Body of pancreas (tissue), 4 donors: ENCODE results near the gene VAMP2. TPM values are rescaled to one million over a fixed set of nuclear protein-coding genes. Genes with fewer than 3 reads are reported as not detected.

Experiments used
- ATAC-seq: fragments of 150-250 bp; one replicate; pipeline ENCODE4 v1.9.1; 2016
- DNase-seq, 4 donors: peaks; one replicate each; pipeline ENCODE4 v3.0.0-alpha.2; 2019
- H3K27ac ChIP-seq, 4 donors: fragments of 200-600 bp; sonication (generic); 1 replicate in 3 of 4; 2 replicates in 1 of 4; pipeline versions ENCODE4 v1.5.1 to v1.6.1; 2016 to 2019; ENCODE audit warnings: mild to moderate bottlenecking in 1 of 4, mixed read lengths in 1 of 4, moderate library complexity in 1 of 4
- H3K27me3 ChIP-seq, 2 donors: fragments of 200-600 bp; sonication (generic); one replicate each; pipeline ENCODE4 v1.6.0; 2016; ENCODE audit warnings: mild to moderate bottlenecking in 1 of 2
- H3K36me3 ChIP-seq, 2 donors: fragments of 200-600 bp; sonication (generic); replicated peaks in 1 of 2; 2 replicates each; pipeline ENCODE4 v1.5.1; 2016; ENCODE audit warnings: low read depth in 2 of 2; ENCODE audit not compliant: insufficient read depth in 1 of 2
- H3K4me1 ChIP-seq: fragments of 200-600 bp; sonication (generic); one replicate; pipeline ENCODE4 v1.6.0; 2016
- H3K4me3 ChIP-seq, 2 donors: fragments of 200-600 bp; sonication (generic); 1 replicate in 1 of 2; 2 replicates in 1 of 2; pipeline ENCODE4 v1.5.1; 2016 to 2019
- H3K9me3 ChIP-seq, 3 donors: fragments of 200-600 bp; sonication (generic); 1 replicate in 2 of 3; 2 replicates in 1 of 3; pipeline ENCODE4 v1.5.1; 2016
- POLR2A ChIP-seq, 3 donors: fragments of 450-650 bp; IDR thresholded peaks; one replicate each; pipeline ENCODE4 v1.6.1; 2016; ENCODE audit warnings: antibody characterized with exemption in 3 of 3, mild to moderate bottlenecking in 2 of 3
- WGBS, 2 donors: methylation state at CpG; one replicate each; pipeline ENCODE4 v1.1.5; 2017; 5-methylcytosine and 5-hydroxymethylcytosine counted together
- intact Hi-C: fragments of 100-400 bp; cut with DNase I; formaldehyde crosslinking; loops from one replicate; pipeline ENCODE4 v1.15.1; 2023
- total RNA-seq, 2 donors: library from RNA; depleted of rRNA; stranded (reverse); fragments of >200 nt; gene quantifications; one replicate each; pipeline ENCODE4 v1.1.0, GENCODE V29; 2016
- TF ChIP-seq, protein P1 (sequence below), 7 experiments: fragments of 450-650 bp in 4 of 7; fragments of 200-600 bp in 3 of 7; sonication (generic) in 3 of 7; IDR thresholded peaks; one replicate each; pipeline ENCODE4 v1.5.1; 2016 to 2019; ENCODE audit warnings: antibody characterized with exemption in 7 of 7

Gene VAMP2
- total RNA-seq, 2 donors from 2014 or later: 16.3 to 26.4 TPM

DNA sequence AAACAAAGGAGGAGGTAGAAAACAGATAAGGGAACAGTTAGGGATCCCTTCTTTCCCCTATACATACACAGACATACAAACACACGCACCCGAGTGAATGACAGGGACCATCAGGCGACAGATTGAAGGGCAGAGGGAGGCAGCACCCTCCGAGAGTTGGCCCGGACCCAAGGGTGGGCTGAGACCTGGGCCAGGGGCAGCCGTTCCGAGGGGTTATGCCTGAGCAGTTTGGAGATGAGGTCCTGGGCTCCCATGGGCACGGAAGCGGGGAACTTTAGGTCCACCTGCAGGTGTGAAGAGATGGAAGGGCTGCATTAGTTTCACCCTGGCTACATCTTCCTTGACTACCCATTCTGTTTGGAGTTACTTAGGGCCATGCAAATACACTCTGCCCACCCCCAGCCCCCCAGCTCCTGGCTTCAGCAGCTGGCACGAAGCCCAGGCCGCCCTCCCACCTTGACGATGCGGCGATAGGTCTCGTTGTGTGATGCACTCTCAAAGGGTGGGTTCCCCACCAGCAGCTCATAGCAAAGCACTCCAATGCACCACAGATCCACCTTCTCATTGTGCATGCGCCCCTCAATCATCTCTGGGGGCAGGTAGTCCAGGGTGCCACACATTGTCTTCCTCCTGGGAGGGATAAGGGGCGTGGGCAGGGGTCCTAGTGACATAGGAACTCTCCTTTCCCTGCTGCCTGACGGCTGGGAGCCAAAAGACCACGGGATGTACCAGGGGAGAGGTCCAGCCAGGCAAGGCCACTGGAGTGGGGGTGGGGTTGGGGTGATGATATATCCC lies 42.2 kb upstream of the VAMP2 start:
- TF ChIP-seq, protein P1, sequence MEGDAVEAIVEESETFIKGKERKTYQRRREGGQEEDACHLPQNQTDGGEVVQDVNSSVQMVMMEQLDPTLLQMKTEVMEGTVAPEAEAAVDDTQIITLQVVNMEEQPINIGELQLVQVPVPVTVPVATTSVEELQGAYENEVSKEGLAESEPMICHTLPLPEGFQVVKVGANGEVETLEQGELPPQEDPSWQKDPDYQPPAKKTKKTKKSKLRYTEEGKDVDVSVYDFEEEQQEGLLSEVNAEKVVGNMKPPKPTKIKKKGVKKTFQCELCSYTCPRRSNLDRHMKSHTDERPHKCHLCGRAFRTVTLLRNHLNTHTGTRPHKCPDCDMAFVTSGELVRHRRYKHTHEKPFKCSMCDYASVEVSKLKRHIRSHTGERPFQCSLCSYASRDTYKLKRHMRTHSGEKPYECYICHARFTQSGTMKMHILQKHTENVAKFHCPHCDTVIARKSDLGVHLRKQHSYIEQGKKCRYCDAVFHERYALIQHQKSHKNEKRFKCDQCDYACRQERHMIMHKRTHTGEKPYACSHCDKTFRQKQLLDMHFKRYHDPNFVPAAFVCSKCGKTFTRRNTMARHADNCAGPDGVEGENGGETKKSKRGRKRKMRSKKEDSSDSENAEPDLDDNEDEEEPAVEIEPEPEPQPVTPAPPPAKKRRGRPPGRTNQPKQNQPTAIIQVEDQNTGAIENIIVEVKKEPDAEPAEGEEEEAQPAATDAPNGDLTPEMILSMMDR (IDR thresholded peaks at IDR 0.05): no peak
- no peak for TF ChIP-seq POLR2A (IDR thresholded peaks at IDR 0.05)
- intact Hi-C loops: no loop called here
- DNase-seq (no peak), ATAC-seq (no peak)
- Histone ChIP-seq H3K4me3 (no peak overlapping the region), H3K36me3 (no peaks in the 10 kb centered on the region), H3K27ac (no peak overlapping the region), H3K27me3 (no peaks in the 10 kb centered on the region), H3K9me3 (no peaks in the 10 kb centered on the region), H3K4me1 (peaks cover 3% of the 10 kb centered on the region)
- WGBS, 2 donors: 82 to 84% methylated on average over 15 to 18 of the region's 19 CpGs

DNA sequence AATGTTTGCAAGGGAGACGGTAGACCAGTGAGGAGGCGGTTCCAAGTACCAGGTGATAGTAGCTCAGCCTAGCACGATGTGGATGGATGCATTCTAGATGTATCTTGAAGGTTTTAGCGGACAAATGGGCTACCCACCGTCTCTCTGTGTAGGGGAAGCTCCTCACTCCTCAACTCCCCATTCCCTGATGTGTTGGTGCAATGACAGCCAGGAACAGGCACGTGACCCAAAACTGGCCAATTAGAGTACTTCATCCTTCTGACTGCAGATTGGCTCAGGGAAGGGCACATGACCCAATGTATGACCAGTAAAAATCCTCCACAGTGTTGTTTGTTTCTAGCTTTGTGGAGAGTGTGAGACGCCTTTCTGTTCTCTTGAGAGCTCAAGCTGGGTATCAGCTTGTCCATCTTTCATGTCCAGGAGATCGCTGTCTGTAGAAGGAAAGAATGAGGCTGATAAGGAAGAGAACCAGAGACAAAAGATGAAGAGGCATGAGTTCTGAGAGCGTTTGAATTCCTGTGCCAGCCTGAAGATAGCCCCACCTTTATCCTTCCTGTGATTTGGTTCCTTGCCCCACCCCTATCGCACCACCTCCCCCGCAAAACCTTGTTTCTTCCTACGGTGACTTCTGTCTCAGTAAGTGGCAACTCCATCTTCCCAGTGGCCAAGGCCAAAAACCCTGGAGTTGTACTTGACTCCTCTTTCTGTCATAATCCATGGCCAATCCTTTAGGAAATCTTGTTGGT lies 29.5 kb upstream of the VAMP2 start:
- DNase-seq (peak; percentile 82 to 93 (median 86)), ATAC-seq (peak; percentile 64)
- intact Hi-C loops: no loop called here
- no peaks in the 10 kb centered on the region for H3K27me3 ChIP-seq
- H3K36me3 ChIP-seq: no peaks in the 10 kb centered on the region
- H3K4me3 ChIP-seq: no peak overlapping the region
- peaks cover 40% of the 10 kb centered on the region for H3K4me1 ChIP-seq
- H3K9me3 ChIP-seq: no peaks in the 10 kb centered on the region
- peak overlapping the region; percentile 54 to 76 (median 67) for H3K27ac ChIP-seq
- 9 to 19% methylated on average over 12 of the region's 12 CpGs for WGBS, 2 donors
- peak in 2 of 3 donors; percentile 69 to 73 for TF ChIP-seq POLR2A (IDR thresholded peaks at IDR 0.05)
- TF ChIP-seq, protein P1 (IDR thresholded peaks at IDR 0.05): no peak

DNA sequence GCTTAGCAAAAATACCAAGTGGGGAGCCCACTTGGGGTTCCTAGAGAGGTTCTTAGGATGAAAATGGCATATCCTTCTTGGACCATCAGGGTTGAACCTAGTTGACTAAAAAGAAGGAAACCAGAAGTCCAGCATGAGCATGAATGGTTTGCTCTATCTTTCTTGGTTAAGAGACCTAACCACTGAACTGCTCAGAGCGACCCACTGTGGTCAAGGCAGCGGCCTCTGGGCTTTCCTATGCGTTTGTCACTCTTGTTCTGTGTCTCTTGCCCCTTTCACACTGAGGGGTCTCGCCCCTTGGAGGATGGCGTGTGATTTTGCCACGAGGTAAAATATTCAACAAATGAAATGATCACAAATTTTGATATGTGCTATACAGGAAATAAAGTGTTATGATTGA lies 27.8 kb upstream of the VAMP2 start:
- H3K36me3 ChIP-seq: no peaks in the 10 kb centered on the region
- no peak for DNase-seq
- 31 to 45% methylated on average over 6 of the region's 6 CpGs for WGBS, 2 donors
- no peak overlapping the region for H3K4me3 ChIP-seq
- no peak for ATAC-seq
- H3K4me1 ChIP-seq: peaks cover 54% of the 10 kb centered on the region
- H3K9me3 ChIP-seq: no peaks in the 10 kb centered on the region
- no peak for TF ChIP-seq POLR2A (IDR thresholded peaks at IDR 0.05)
- TF ChIP-seq, protein P1 (IDR thresholded peaks at IDR 0.05): no peak
- intact Hi-C loops: no loop called here
- no peaks in the 10 kb centered on the region for H3K27me3 ChIP-seq
- peak overlapping the region in 3 of 4 donors; percentile 15 to 96 (median 96) for H3K27ac ChIP-seq

DNA sequence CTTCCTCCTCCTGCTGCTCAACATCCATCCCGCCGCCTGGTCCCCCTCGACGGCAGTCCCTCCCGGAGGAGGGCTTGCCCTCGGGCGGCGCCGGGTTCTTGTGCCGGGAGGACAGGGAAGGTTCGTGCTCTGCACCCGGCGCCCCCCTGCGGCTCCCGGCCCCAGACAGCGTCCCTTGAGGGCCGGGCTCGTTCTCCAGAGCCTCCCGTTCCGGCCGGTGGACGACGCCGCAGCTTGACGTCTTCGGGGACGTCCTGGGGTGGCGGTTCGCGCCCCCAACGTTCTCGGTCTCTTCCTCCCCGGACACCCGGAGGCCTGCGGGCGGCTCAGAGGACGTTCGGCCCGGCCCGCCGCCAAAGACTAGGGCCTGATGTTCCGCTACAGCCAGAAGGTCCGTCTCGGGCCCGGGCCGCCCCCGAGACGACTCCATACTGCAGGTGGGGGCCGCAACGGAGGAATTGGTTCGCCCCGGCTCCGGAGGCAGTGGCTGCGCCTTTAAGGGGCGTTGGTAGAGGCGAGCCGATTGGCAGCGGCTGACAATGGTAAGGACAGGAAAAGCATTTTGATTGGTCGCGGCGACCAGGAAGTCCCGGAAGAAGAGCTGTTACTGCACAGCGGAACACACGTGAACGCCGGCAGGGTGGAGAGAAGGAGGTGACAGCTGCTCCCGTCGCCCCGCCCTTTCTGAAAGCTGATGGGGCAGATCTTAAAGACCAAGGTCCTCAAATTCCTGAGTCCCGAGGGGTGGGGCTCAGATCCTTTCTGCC lies 27.1 kb upstream of the VAMP2 start, which contains the start of gene BORCS6:
BORCS6 (minus strand) TSS at position 470 of the 767 bp plus-strand sequence; CDS start at position 430, 40 bp downstream.
- Histone ChIP-seq H3K4me3 (peak within 1 kb of the TSS; percentile 58 to 75), H3K9me3 (no peaks in the 10 kb centered on the region), H3K36me3 (no peaks in the 10 kb centered on the region), H3K4me1 (peaks cover 54% of the 10 kb centered on the region), H3K27ac (peak within 1 kb of the TSS; percentile 87 to 96 (median 96)), H3K27me3 (no peaks in the 10 kb centered on the region)
- peak; percentile 76 for ATAC-seq
- 0 to 1% methylated on average over 17 to 68 of the region's 70 CpGs for WGBS, 2 donors
- intact Hi-C loops: no loop called here
- peak; percentile 97 to 99 (median 99) for DNase-seq
- TF ChIP-seq POLR2A (IDR thresholded peaks at IDR 0.05): peak; percentile 59 to 84 (median 76)
- TF ChIP-seq, protein P1 (IDR thresholded peaks at IDR 0.05): peak in 2 of 7 experiments; percentile 2 to 13
